Measurements from ENCODE around the gene CIT.

Gene CIT

GRCh38 chr12:119686776-119687175 lies 190.3 kb downstream of the CIT start:
- H3K4me3 ChIP-seq (ENCODE audit: low read depth, low read length): no peak overlapping the region
- TF ChIP-seq CTCF (IDR thresholded peaks at IDR 0.05; ENCODE audit: low read depth, low read length): no peak

DNA sequence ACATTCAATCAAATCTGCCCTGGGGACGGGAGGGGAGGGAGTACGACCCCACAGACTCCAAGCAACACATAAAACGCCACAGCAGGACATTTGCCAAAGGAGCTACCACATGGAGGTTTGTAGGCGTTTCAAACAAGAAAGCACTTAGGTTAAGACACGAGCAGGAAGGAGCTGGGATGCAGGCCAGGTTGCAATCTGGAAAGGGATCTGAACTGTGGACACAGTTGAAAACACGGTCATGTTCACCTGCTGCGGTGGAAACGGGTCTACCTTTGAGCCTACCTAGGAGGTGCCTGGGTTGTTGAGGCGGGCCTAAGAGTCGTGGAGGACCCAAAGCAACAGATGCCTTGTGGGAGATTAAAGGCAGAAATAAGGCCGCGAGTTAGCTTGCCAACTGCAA lies 190.8 kb downstream of the CIT start:
- no peak overlapping the region for H3K4me3 ChIP-seq (ENCODE audit: low read depth, low read length)
- no peak for TF ChIP-seq CTCF (IDR thresholded peaks at IDR 0.05; ENCODE audit: low read depth, low read length)

GRCh38 chr12:119685375-119685774 lies 191.7 kb downstream of the CIT start:
- no peak for TF ChIP-seq CTCF (IDR thresholded peaks at IDR 0.05; ENCODE audit: low read depth, low read length)
- H3K4me3 ChIP-seq (ENCODE audit: low read depth, low read length): no peak overlapping the region

DNA sequence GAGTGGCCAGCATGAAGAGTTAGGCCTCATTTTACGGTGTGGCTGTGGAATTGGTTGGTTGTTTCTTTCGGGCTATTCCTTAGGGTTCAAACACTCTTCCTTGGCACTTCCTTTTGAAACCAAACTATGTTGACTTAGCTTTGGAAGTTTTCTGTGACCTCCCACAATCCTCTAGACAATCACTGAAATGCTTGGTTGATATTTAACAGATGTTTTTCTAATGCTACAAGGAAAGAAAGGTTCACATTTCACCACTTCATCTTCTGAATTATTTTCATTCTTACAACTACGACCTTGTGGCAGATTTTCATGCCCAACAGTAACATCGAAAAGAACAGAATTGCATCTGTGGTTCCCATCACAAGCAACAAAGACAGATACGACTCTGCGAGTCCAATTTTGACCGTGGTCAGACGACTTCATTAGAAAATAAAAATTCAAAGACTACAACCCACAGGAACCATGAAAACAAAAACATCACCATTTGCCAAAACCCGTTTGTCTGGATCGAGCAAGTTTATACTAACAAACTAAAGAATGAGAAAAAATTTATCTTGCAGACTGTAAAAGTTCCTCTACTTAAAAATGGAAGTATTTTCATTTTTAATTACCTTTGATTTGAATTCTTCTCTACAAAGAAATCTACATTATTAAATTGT lies 192.3 kb downstream of the CIT start:
- no peak for TF ChIP-seq CTCF (IDR thresholded peaks at IDR 0.05; ENCODE audit: low read depth, low read length)
- H3K4me3 ChIP-seq (ENCODE audit: low read depth, low read length): no peak overlapping the region

- no peak overlapping the region for H3K4me3 ChIP-seq (ENCODE audit: low read depth, low read length)
- no peak for TF ChIP-seq CTCF (IDR thresholded peaks at IDR 0.05; ENCODE audit: low read depth, low read length)
Measured at GRCh38 chr12:119683816-119684215, 193.3 kb downstream of the CIT start.

GRCh38 chr12:119683413-119683812 lies 193.7 kb downstream of the CIT start:
- H3K4me3 ChIP-seq (ENCODE audit: low read depth, low read length): no peak overlapping the region
- TF ChIP-seq CTCF (IDR thresholded peaks at IDR 0.05; ENCODE audit: low read depth, low read length): no peak

DNA sequence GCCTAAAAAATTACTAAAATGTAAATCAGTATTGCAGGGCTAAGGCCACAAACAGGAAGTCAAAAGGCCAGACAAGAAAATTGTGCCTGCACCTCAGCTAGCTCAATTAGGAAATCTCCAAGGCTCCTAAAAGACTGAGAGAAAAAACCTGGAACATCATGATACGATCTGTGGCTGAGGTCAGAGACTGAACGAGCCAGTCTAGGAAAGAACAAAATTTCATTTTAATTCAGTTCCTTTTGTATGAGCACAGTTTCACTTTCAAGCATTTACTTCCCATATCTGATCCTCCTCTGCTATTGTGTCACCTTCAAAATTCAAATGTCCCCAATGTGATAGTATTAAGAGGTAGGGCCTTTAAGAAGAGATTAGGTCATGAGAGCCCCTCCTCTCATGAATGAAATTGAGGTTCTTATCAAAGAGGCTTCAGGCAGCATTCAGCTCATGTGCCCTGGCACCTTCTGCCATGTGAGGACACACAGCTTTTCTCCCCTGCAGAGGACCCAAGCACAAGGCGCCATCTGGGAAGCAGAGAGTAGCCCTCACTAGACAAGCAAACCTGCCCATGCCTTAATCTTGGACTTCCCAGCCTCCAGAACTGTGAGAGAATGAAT lies 194.4 kb downstream of the CIT start:
- no peak overlapping the region for H3K4me3 ChIP-seq (ENCODE audit: low read depth, low read length)

More for the DNA sequence above, 194.4 kb downstream of the CIT start:
- TF ChIP-seq CTCF (IDR thresholded peaks at IDR 0.05; ENCODE audit: low read depth, low read length): no peak

Data from WI38 (cell line).